HepG2 (cell line): Measurements from ENCODE around the gene HOXA1. TPM values are rescaled to one million over a fixed set of nuclear protein-coding genes. Genes with fewer than 3 reads are reported as not detected.
"Not testable (repeated sequence)": the region's sequence is repeated elsewhere in the genome, so short reads cannot be mapped to it uniquely, and the experiment has no call there.

Source experiments
- ATAC-seq: fragments of 200-7000 bp; cut with Tn5 transposase; 3 replicates; pipeline ENCODE4 v1.9.1; 2020; ENCODE audit warnings: mild to moderate bottlenecking, moderate library complexity
- BruUV-seq: library from RNA; stranded (reverse); fragments of 400-500 nt; replicated peaks from 2 replicates; lab custom pipeline; 2021; lab: Mats Ljungman, UMichigan
- CTCF ChIA-PET: fragments of 300-600 bp; formaldehyde crosslinking; extraction: SDS; loops from one replicate; lab custom pipeline; 2021; ENCODE audit warnings: low total read pairs, inconsistent platforms, low intra/inter-chr PET ratio; lab: Yijun Ruan, JAX
- POLR2A ChIA-PET: fragments of 350-600 bp; sonication (Branson Sonifier 250); formaldehyde crosslinking; loops from one replicate; lab custom pipeline; 2020; ENCODE audit warnings: antibody characterized with exemption, inconsistent platforms; lab: Yijun Ruan, JAX
- DNase-seq: peaks from one replicate; pipeline ENCODE4 v3.0.0-alpha.2; 2015; ENCODE audit warnings: low spot score
- FAIRE-seq: peaks from 3 replicates; lab custom pipeline; 2011; peaks lifted over from hg19 to GRCh38; lab: Jason Lieb, UNC
- H2AFZ ChIP-seq: one replicate; pipeline ENCODE4 v1.6.1; 2011; ENCODE audit warnings: low read length, inconsistent platforms
- H3K27ac ChIP-seq: fragments of 300-600 bp; 3 replicates; pipeline ENCODE4 v1.8.0; 2011; ENCODE audit warnings: mixed run types, mild to moderate bottlenecking, mixed read lengths, low read length, inconsistent platforms; ENCODE audit not compliant: insufficient read depth; ENCODE audit errors: extremely low read length
- H3K27me3 ChIP-seq, 2 experiments: fragments of 200-600 bp in 1 of 2; 2 replicates in 1 of 2; 3 replicates in 1 of 2; pipeline versions ENCODE4 v1.6.0 to v1.8.0; 2011; ENCODE audit warnings: low read length in 2 of 2, mild to moderate bottlenecking in 2 of 2, moderate library complexity in 2 of 2, inconsistent platforms in 1 of 2; ENCODE audit not compliant: insufficient read depth in 2 of 2, control insufficient read depth in 1 of 2
- H3K36me3 ChIP-seq, 2 experiments: fragments of 200-600 bp in 1 of 2; replicated peaks in 1 of 2; 2 replicates in 1 of 2; 3 replicates in 1 of 2; pipeline versions ENCODE4 v1.5.1 to v1.8.0; 2011; ENCODE audit warnings: low read length in 2 of 2, inconsistent platforms in 1 of 2; ENCODE audit not compliant: insufficient read depth in 2 of 2, control insufficient read depth in 1 of 2
- H3K4me1 ChIP-seq: 2 replicates; pipeline ENCODE4 v1.5.1; 2012; ENCODE audit warnings: low read length, inconsistent platforms; ENCODE audit not compliant: insufficient read depth
- H3K4me2 ChIP-seq: 2 replicates; pipeline ENCODE4 v1.6.0; 2011; ENCODE audit warnings: low read depth, low read length, inconsistent platforms
- H3K4me3 ChIP-seq, 3 experiments: fragments of 200-600 bp in 1 of 3; sonication (generic), shearing (Covaris generic) in 1 of 3; replicated peaks in 1 of 3; 2 replicates each; pipeline ENCODE4 v1.5.1; 2011 to 2016; ENCODE audit warnings: low read length in 3 of 3, inconsistent platforms in 2 of 3, low read depth in 2 of 3, mild to moderate bottlenecking in 2 of 3, control low read depth in 1 of 3, mixed read lengths in 1 of 3; ENCODE audit not compliant: insufficient read depth in 1 of 3
- H3K79me2 ChIP-seq: one replicate; pipeline ENCODE4 v1.6.1; 2011; ENCODE audit warnings: low read length, inconsistent platforms; ENCODE audit not compliant: insufficient read depth
- H3K9ac ChIP-seq: 2 replicates; pipeline ENCODE4 v1.6.0; 2011; ENCODE audit warnings: mild to moderate bottlenecking, low read depth, low read length, inconsistent platforms; ENCODE audit not compliant: insufficient read depth
- H3K9me3 ChIP-seq: 2 replicates; pipeline ENCODE4 v1.5.1; 2012; ENCODE audit warnings: mild to moderate bottlenecking, low read length
- H4K20me1 ChIP-seq: 2 replicates; pipeline ENCODE4 v1.6.0; 2011; ENCODE audit warnings: inconsistent platforms, mild to moderate bottlenecking, low read length, moderate library complexity; ENCODE audit not compliant: insufficient read depth
- WGBS: methylation state at CpG from one replicate; pipeline ENCODE4 v1.1.6; 2017; ENCODE audit warnings: low lambda C conversion rate; 5-methylcytosine and 5-hydroxymethylcytosine counted together
- in situ Hi-C: cut with HindIII; loops from 2 replicates; pipeline ENCODE4 v1.10.0; 2017; ENCODE audit warnings: low pct_unique_long_range_greater_than_20kb; ENCODE audit not compliant: extremely low pct_ligation_motif_present
- intact Hi-C: fragments of 100-400 bp; cut with micrococcal nuclease; formaldehyde crosslinking; loops from one replicate; pipeline ENCODE4 v1.10.0; 2022; ENCODE audit not compliant: unreplicated experiment
- polyA plus RNA-seq, 8 experiments: library from polyadenylated mRNA; depleted of rRNA in 3 of 8; stranded (reverse) in 7 of 8; unstranded in 1 of 8; fragments of >200 nt; fragmentation: Illumina TruSeq in 4 of 8; extraction: Trizol in 4 of 8; gene quantifications; 2 replicates each; pipeline versions ENCODE4 v1.2.1 to v1.2.3, GENCODE V29; 2011 to 2016; ENCODE audit warnings: low read depth in 4 of 8, missing spikeins in 1 of 8, mixed read lengths in 1 of 8; ENCODE audit not compliant: insufficient read depth in 1 of 8
- small RNA-seq, 3 experiments: library from RNA; depleted of rRNA; stranded (forward); fragments of <200 nt; gene quantifications; one replicate each; pipeline ENCODE3, GENCODE V24; 2012; ENCODE audit warnings: low read depth in 2 of 3, low replicate concordance in 1 of 3; ENCODE audit not compliant: insufficient read length in 3 of 3, insufficient read depth in 2 of 3
- total RNA-seq, 5 experiments: library from RNA; depleted of rRNA; stranded (reverse); fragments of >200 nt; fragmentation: Illumina TruSeq; extraction: Trizol; gene quantifications; 2 replicates each; pipeline ENCODE4 v1.2.3, GENCODE V29; 2016; ENCODE audit warnings: low read depth in 1 of 5

Gene HOXA1
- total and polyA plus RNA-seq, 2 of the 13 experiments (the other 11 are each of a cell fraction or from before 2014, with no cell fraction given) = 0.18 to 0.20 TPM

- ATAC-seq, CTCF ChIA-PET, DNase-seq, H2AFZ ChIP-seq, POLR2A ChIA-PET, H3K27ac ChIP-seq, H3K27me3 ChIP-seq, intact Hi-C loops, FAIRE-seq, BruUV-seq, H4K20me1 ChIP-seq, H3K4me2 ChIP-seq, H3K36me3 ChIP-seq, in situ Hi-C loops, H3K9ac ChIP-seq, H3K4me3 ChIP-seq, H3K9me3 ChIP-seq, H3K79me2 ChIP-seq, H3K4me1 ChIP-seq: not testable (repeated sequence)
- whole genome bisulfite sequencing = 10% methylated on average over 4 of the region's 4 CpGs
Observed at GRCh38 chr7:27045972-27046371, 49.8 kb downstream of the HOXA1 start.

GRCh38 chr7:27045066-27045465, 50.7 kb downstream of the HOXA1 start:
- H3K27me3 ChIP-seq, intact Hi-C loops, H3K36me3 ChIP-seq, H3K27ac ChIP-seq, H3K9me3 ChIP-seq, H3K4me3 ChIP-seq, ATAC-seq, H3K4me1 ChIP-seq, POLR2A ChIA-PET, H2AFZ ChIP-seq, CTCF ChIA-PET, in situ Hi-C loops, H3K79me2 ChIP-seq, H3K4me2 ChIP-seq, H3K9ac ChIP-seq, DNase-seq, FAIRE-seq, H4K20me1 ChIP-seq, BruUV-seq: not testable (repeated sequence)
- no CpG with 5 or more reads among the region's 28 CpGs for WGBS

Small RNA genes lying within 50 kb of the gene (small RNA-seq; reads per million reads assigned to genes)
- gene RF01977 = 0 reads per million in 3 experiments

Other genes with a start within 250 kb of the HOXA1 start
- gene SKAP2, start 231.4 kb downstream of the HOXA1 start, total RNA-seq (2016; rRNA removed; fragmentation: Illumina TruSeq; extraction: Trizol) = 12.9 and 18.8 TPM in 2 replicates
- 2.8 and 3.6 TPM in 2 replicates for gene SKAP2, start 231.4 kb downstream of the HOXA1 start, polyA plus RNA-seq (2011; rRNA removed)
- gene HOXA2, start 6.7 kb upstream of the HOXA1 start, total RNA-seq (2016; rRNA removed; fragmentation: Illumina TruSeq; extraction: Trizol) = 0.22 TPM in 1 of 2 replicates, not detected in the other
- 0.20 and 0.29 TPM in 2 replicates for gene HOXA2, start 6.7 kb upstream of the HOXA1 start, polyA plus RNA-seq (2011; rRNA removed)
- gene HOXA4, start 34.8 kb upstream of the HOXA1 start, total RNA-seq (2016; rRNA removed; fragmentation: Illumina TruSeq; extraction: Trizol) = 1.8 and 2.4 TPM in 2 replicates
- 4.3 and 5.4 TPM in 2 replicates for gene HOXA4, start 34.8 kb upstream of the HOXA1 start, polyA plus RNA-seq (2011; rRNA removed)
- 3.2 and 3.9 TPM in 2 replicates for gene HOXA5, start 47.7 kb upstream of the HOXA1 start, total RNA-seq (2016; rRNA removed; fragmentation: Illumina TruSeq; extraction: Trizol)
- 3.6 and 4.0 TPM in 2 replicates for gene HOXA5, start 47.7 kb upstream of the HOXA1 start, polyA plus RNA-seq (2011; rRNA removed)
- gene HOXA6, start 51.8 kb upstream of the HOXA1 start, total RNA-seq (2016; rRNA removed; fragmentation: Illumina TruSeq; extraction: Trizol) = 0.95 and 1.3 TPM in 2 replicates
- 0.68 and 1.5 TPM in 2 replicates for gene HOXA6, start 51.8 kb upstream of the HOXA1 start, polyA plus RNA-seq (2011; rRNA removed)
- gene HOXA3, start 56.6 kb upstream of the HOXA1 start, total RNA-seq (2016; rRNA removed; fragmentation: Illumina TruSeq; extraction: Trizol) = 2.1 and 2.9 TPM in 2 replicates
- gene HOXA3, start 56.6 kb upstream of the HOXA1 start, polyA plus RNA-seq (2011; rRNA removed) = 4.3 and 4.6 TPM in 2 replicates
- not detected in 2 replicates for gene HOXA7, start 60.7 kb upstream of the HOXA1 start, total RNA-seq (2016; rRNA removed; fragmentation: Illumina TruSeq; extraction: Trizol)
- gene HOXA7, start 60.7 kb upstream of the HOXA1 start, polyA plus RNA-seq (2011; rRNA removed) = 0.05 and 0.10 TPM in 2 replicates
- not detected in 2 replicates for gene HOXA9, start 69.5 kb upstream of the HOXA1 start, total RNA-seq (2016; rRNA removed; fragmentation: Illumina TruSeq; extraction: Trizol)
- gene HOXA9, start 69.5 kb upstream of the HOXA1 start, polyA plus RNA-seq (2011; rRNA removed) = not detected in 2 replicates
- not detected in 2 replicates for gene HOXA10, start 78.3 kb upstream of the HOXA1 start, total RNA-seq (2016; rRNA removed; fragmentation: Illumina TruSeq; extraction: Trizol)
- 0.03 TPM in 1 of 2 replicates, not detected in the other for gene HOXA10, start 78.3 kb upstream of the HOXA1 start, polyA plus RNA-seq (2011; rRNA removed)
- not detected in 2 replicates for gene HOXA11, start 89.2 kb upstream of the HOXA1 start, total RNA-seq (2016; rRNA removed; fragmentation: Illumina TruSeq; extraction: Trizol)
- gene HOXA11, start 89.2 kb upstream of the HOXA1 start, polyA plus RNA-seq (2011; rRNA removed) = 0.04 TPM in 1 of 2 replicates, not detected in the other
- 0.04 TPM in 2 replicates for gene HOXA13, start 104.1 kb upstream of the HOXA1 start, total RNA-seq (2016; rRNA removed; fragmentation: Illumina TruSeq; extraction: Trizol)
- gene HOXA13, start 104.1 kb upstream of the HOXA1 start, polyA plus RNA-seq (2011; rRNA removed) = 0.01 TPM in 1 of 2 replicates, not detected in the other
- not detected in 2 replicates for gene EVX1, start 146.8 kb upstream of the HOXA1 start, total RNA-seq (2016; rRNA removed; fragmentation: Illumina TruSeq; extraction: Trizol)
- gene EVX1, start 146.8 kb upstream of the HOXA1 start, polyA plus RNA-seq (2011; rRNA removed) = not detected in 2 replicates